DND-41 (cell line): ENCODE results near the gene JARID2.

ENCODE experiments used
- ATAC-seq: fragments of 200-7000 bp; cut with Tn5 transposase; 3 replicates; pipeline ENCODE4 v1.9.1; 2021; ENCODE audit warnings: low read depth; ENCODE audit not compliant: insufficient read depth
- DNase-seq: peaks from one replicate; pipeline ENCODE4 v3.0.0-alpha.2; 2020
- H2AFZ ChIP-seq: 2 replicates; pipeline ENCODE4 v1.6.0; 2012; ENCODE audit warnings: low read depth, low read length
- H3K27ac ChIP-seq: 2 replicates; pipeline ENCODE4 v1.5.1; 2012; ENCODE audit warnings: low read length, inconsistent platforms
- H3K27me3 ChIP-seq: fragments of 200-600 bp; sonication (generic); 2 replicates; pipeline ENCODE4 v1.6.0; 2012; ENCODE audit warnings: low read length, mild to moderate bottlenecking, inconsistent platforms; ENCODE audit not compliant: insufficient read depth, poor library complexity
- H3K36me3 ChIP-seq: 2 replicates; pipeline ENCODE4 v1.5.1; 2012; ENCODE audit warnings: low read length, inconsistent platforms; ENCODE audit not compliant: insufficient read depth
- H3K4me1 ChIP-seq: 2 replicates; pipeline ENCODE4 v1.5.1; 2012; ENCODE audit warnings: mild to moderate bottlenecking, low read length; ENCODE audit not compliant: insufficient read depth
- H3K4me2 ChIP-seq: 2 replicates; pipeline ENCODE4 v1.6.0; 2012; ENCODE audit warnings: mild to moderate bottlenecking, moderate library complexity, low read length, inconsistent platforms; ENCODE audit not compliant: insufficient read depth
- H3K4me3 ChIP-seq, 2 experiments: fragments of 200-600 bp in 1 of 2; shearing (Covaris generic) in 1 of 2; 2 replicates each; pipeline ENCODE4 v1.5.1; 2012 to 2016; ENCODE audit warnings: inconsistent platforms in 2 of 2, low read length in 2 of 2, mild to moderate bottlenecking in 2 of 2, low read depth in 1 of 2, moderate library complexity in 1 of 2
- H3K79me2 ChIP-seq: 2 replicates; pipeline ENCODE4 v1.6.0; 2012; ENCODE audit warnings: low read length, inconsistent platforms; ENCODE audit not compliant: insufficient read depth
- H3K9ac ChIP-seq: 2 replicates; pipeline ENCODE4 v1.6.0; 2012; ENCODE audit warnings: low read depth, mild to moderate bottlenecking, inconsistent platforms, low read length, moderate library complexity
- H3K9me3 ChIP-seq: 2 replicates; pipeline ENCODE4 v1.5.1; 2012; ENCODE audit warnings: low read length, moderate library complexity, mild to moderate bottlenecking, inconsistent platforms; ENCODE audit not compliant: insufficient read depth, severe bottlenecking
- H4K20me1 ChIP-seq: 2 replicates; pipeline ENCODE4 v1.6.0; 2012; ENCODE audit warnings: low read length; ENCODE audit not compliant: insufficient read depth
- EZH2 ChIP-seq: IDR thresholded peaks from 3 replicates; pipeline ENCODE4 v1.6.1; 2012; ENCODE audit warnings: borderline replicate concordance, low read depth, mild to moderate bottlenecking, moderate library complexity, low read length, inconsistent platforms; ENCODE audit not compliant: severe bottlenecking
- TF ChIP-seq, protein P1 (sequence below): IDR thresholded peaks from 2 replicates; pipeline ENCODE4 v1.5.1; 2012; ENCODE audit warnings: borderline replicate concordance, low read length, moderate library complexity, mild to moderate bottlenecking; ENCODE audit not compliant: poor library complexity, severe bottlenecking; ENCODE audit errors: extremely low read depth

Gene JARID2

GRCh38 chr6:15242937-15243614 lies 2.8 kb upstream of the JARID2 start:
- Histone ChIP-seq H3K4me1 (peaks cover 8% of the 10 kb centered on the region), H4K20me1 (no peaks in the 10 kb centered on the region), H3K27ac (no peak overlapping the region), H3K4me2 (no peak overlapping the region), H3K27me3 (no peaks in the 10 kb centered on the region), H2AFZ (no peak overlapping the region), H3K79me2 (peaks cover 21% of the 10 kb centered on the region), H3K4me3 (no peak overlapping the region), H3K36me3 (no peaks in the 10 kb centered on the region), H3K9me3 (no peaks in the 10 kb centered on the region), H3K9ac (no peak overlapping the region)
- TF ChIP-seq EZH2, result no peak
- TF ChIP-seq, protein P1, sequence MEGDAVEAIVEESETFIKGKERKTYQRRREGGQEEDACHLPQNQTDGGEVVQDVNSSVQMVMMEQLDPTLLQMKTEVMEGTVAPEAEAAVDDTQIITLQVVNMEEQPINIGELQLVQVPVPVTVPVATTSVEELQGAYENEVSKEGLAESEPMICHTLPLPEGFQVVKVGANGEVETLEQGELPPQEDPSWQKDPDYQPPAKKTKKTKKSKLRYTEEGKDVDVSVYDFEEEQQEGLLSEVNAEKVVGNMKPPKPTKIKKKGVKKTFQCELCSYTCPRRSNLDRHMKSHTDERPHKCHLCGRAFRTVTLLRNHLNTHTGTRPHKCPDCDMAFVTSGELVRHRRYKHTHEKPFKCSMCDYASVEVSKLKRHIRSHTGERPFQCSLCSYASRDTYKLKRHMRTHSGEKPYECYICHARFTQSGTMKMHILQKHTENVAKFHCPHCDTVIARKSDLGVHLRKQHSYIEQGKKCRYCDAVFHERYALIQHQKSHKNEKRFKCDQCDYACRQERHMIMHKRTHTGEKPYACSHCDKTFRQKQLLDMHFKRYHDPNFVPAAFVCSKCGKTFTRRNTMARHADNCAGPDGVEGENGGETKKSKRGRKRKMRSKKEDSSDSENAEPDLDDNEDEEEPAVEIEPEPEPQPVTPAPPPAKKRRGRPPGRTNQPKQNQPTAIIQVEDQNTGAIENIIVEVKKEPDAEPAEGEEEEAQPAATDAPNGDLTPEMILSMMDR, result no peak
- ATAC-seq, result no peak
- no peak for DNase-seq

GRCh38 chr6:15243910-15244619 lies 1.8 kb upstream of the JARID2 start:
- DNase-seq, result no peak
- Histone ChIP-seq H3K4me2 (peak overlapping the region; percentile 68), H3K9me3 (no peaks in the 10 kb centered on the region), H3K4me3 (peak overlapping the region in 1 of 2 experiments; percentile 72; a peak in 1 of 4 replicates), H3K27me3 (no peaks in the 10 kb centered on the region), H2AFZ (peak overlapping the region; percentile 74; the same call in 1 of the 2 replicates), H3K27ac (no peak overlapping the region), H3K79me2 (peaks cover 25% of the 10 kb centered on the region), H3K9ac (peak overlapping the region; percentile 82; the same call in 1 of the 2 replicates), H4K20me1 (no peaks in the 10 kb centered on the region), H3K36me3 (no peaks in the 10 kb centered on the region), H3K4me1 (peaks cover 12% of the 10 kb centered on the region)
- ATAC-seq, result no peak
- TF ChIP-seq, protein P1, result no peak
- TF ChIP-seq EZH2, result no peak

DNA sequence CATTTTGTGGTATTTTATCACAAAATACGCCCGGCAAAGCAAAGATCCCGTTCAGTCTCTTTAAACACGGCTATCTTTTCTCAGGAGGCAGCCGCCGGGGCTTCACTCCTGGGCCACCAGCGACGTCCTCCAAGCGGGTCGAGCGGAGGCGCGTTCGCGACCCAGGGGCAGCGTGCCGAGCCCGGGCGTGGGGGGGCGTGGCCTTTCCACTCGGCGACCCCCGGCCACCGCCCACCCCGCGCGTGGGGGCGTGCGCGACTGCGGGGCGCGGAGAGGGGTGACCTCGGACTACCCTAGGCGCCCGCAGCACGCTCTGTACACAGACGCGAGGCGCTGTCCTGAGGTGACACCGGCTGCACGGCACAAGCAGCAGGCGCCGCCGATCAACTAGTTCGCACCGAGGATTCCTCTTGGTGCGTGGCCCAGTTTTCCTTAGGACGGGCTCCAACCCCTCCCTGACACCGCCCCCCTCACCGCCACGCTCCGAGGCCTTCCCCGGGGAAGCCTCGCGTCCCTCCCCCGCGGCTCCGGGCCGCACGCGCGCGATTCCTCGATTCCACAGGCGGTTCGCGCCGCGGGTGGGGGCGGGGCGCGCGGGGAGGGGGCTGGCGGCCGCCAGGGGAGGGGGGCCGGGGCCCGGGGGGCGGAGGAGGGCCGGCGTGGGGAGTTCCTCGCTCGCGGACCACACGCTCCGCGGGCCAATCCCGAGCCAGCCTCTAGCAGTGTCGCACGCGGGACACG lies 1.1 kb upstream of the JARID2 start:
- H3K4me2 ChIP-seq, result peak overlapping the region; percentile 68
- H3K36me3 ChIP-seq, result no peaks in the 10 kb centered on the region
- ATAC-seq (peak; percentile 13; the same call in 2 of the 3 replicates), DNase-seq (peak; percentile 60)
- H4K20me1 ChIP-seq, result no peaks in the 10 kb centered on the region
- peaks cover 19% of the 10 kb centered on the region for H3K4me1 ChIP-seq
- peak overlapping the region; percentile 91 for H3K27ac ChIP-seq
- peak overlapping the region; percentile 72 to 74; a peak in 3 of 4 replicates for H3K4me3 ChIP-seq
- TF ChIP-seq, protein P1, result peak; percentile 8
- TF ChIP-seq EZH2, result no peak
- H3K79me2 ChIP-seq, result peaks cover 32% of the 10 kb centered on the region
- no peaks in the 10 kb centered on the region for H3K9me3 ChIP-seq
- peak overlapping the region; percentile 74 for H2AFZ ChIP-seq
- H3K9ac ChIP-seq, result peak overlapping the region; percentile 82
- H3K27me3 ChIP-seq, result no peaks in the 10 kb centered on the region
